Measurements from ENCODE around the gene PDK1. TPM values are rescaled to one million over a fixed set of nuclear protein-coding genes. Genes with fewer than 3 reads are reported as not detected.

PDK1 gene
- total and polyA plus RNA-seq, 2 experiments from 2014 or later = 25.6 to 42.0 TPM

- no peak for TF ChIP-seq ZNF462 (CRISPR knock-in tag; IDR thresholded peaks at IDR 0.05)
These were observed 5.4 kb downstream of the PDK1 start (continued) for GRCh38 chr2:172561270-172561669.

- H3K4me3 Mint-ChIP-seq = no peak overlapping the region
- no peaks in the 10 kb centered on the region for H3K9me2 ChIP-seq (ENCODE audit: insufficient read depth)
- H3K9me3 Mint-ChIP-seq = no peaks in the 10 kb centered on the region
- H3K36me3 ChIP-seq (ENCODE audit: insufficient read depth) = peaks cover 11% of the 10 kb centered on the region; the same call in 1 of the 2 replicates
- no peak for ATAC-seq
- no peak overlapping the region for H2AFZ ChIP-seq
- peaks cover 26% of the 10 kb centered on the region for H3K36me3 Mint-ChIP-seq (ENCODE audit: low read depth)
- H3K27me3 ChIP-seq (ENCODE audit: insufficient read depth) = no peaks in the 10 kb centered on the region
- no peaks in the 10 kb centered on the region; the same call in 1 of the 2 replicates for H4K20me1 ChIP-seq (replicated peaks; ENCODE audit: insufficient read depth)
- no peak overlapping the region for H3K27ac Mint-ChIP-seq
- peaks cover under 1% of the 10 kb centered on the region for H3K4me1 ChIP-seq (ENCODE audit: insufficient read depth)
- peaks cover 10% of the 10 kb centered on the region for H3K4me1 Mint-ChIP-seq
- H3K27ac ChIP-seq (ENCODE audit: low read depth) = no peak overlapping the region
- DNase-seq (ENCODE audit: low spot score) = no peak
- no peak overlapping the region for H3K4me3 ChIP-seq
- no peaks in the 10 kb centered on the region for H3K27me3 Mint-ChIP-seq (ENCODE audit: insufficient read depth, low read depth, poor library complexity)
- H3K4me2 ChIP-seq = no peak overlapping the region
- peaks cover 29% of the 10 kb centered on the region for H3K79me2 ChIP-seq (replicated peaks; ENCODE audit: insufficient read depth)
- H3F3A ChIP-seq (replicated peaks; ENCODE audit: low read depth) = no peaks in the 10 kb centered on the region
- TF ChIP-seq ZNF331 (CRISPR knock-in tag; IDR thresholded peaks at IDR 0.05; ENCODE audit: low read depth) = no peak
- no peak for TF ChIP-seq EZH2 (IDR thresholded peaks at IDR 0.05; ENCODE audit: low read depth, unreplicated experiment)
- no peak for TF ChIP-seq EZH2phosphoT487 (IDR thresholded peaks at IDR 0.05; ENCODE audit: unreplicated experiment)
- TF ChIP-seq REST (IDR thresholded peaks at IDR 0.05; ENCODE audit: unreplicated experiment) = no peak
- TF ChIP-seq ZNF114 (CRISPR knock-in tag; IDR thresholded peaks at IDR 0.05) = no peak
- TF ChIP-seq ETS1 (IDR thresholded peaks at IDR 0.05) = no peak
- no peak for TF ChIP-seq STAT1 (IDR thresholded peaks at IDR 0.05; ENCODE audit: unreplicated experiment)
These were observed 6.4 kb downstream of the PDK1 start for GRCh38 chr2:172562298-172562697.
